ENCODE results near the gene ZNF735.

GRCh38 chr7:64206903-64207302 is at the start of gene ZNF735:
- TF ChIP-seq POLR2A (IDR thresholded peaks at IDR 0.05) (no peak), CTCF (IDR thresholded peaks at IDR 0.05) (no peak)

Data from thyroid gland (tissue), 4 donors.